Mononuclear cell (primary cell): Measurements from ENCODE around the gene INO80. TPM values are rescaled to one million over a fixed set of nuclear protein-coding genes. Genes with fewer than 3 reads are reported as not detected.

Source experiments
- H3K27me3 ChIP-seq: 2 replicates; pipeline ENCODE4 v1.6.0; 2011; ENCODE audit warnings: low read length, control low read depth; ENCODE audit not compliant: insufficient read depth
- H3K4me1 ChIP-seq: 2 replicates; pipeline ENCODE4 v1.5.1; 2011; ENCODE audit warnings: mild to moderate bottlenecking, low read length, control low read depth; ENCODE audit not compliant: insufficient read depth
- H3K4me3 ChIP-seq: 2 replicates; pipeline ENCODE4 v1.5.1; 2011; ENCODE audit warnings: mild to moderate bottlenecking, low read length, moderate library complexity
- H3K9me3 ChIP-seq: 2 replicates; pipeline ENCODE4 v1.5.1; 2011; ENCODE audit warnings: low read depth, mild to moderate bottlenecking, control low read depth, low read length
- total RNA-seq: library from RNA; depleted of rRNA; stranded (reverse); fragments of >200 nt; gene quantifications from one replicate; pipeline ENCODE4 v1.2.3, GENCODE V29; 2012

The INO80 gene
- total RNA-seq, 1 donor, result 27.3 TPM

DNA sequence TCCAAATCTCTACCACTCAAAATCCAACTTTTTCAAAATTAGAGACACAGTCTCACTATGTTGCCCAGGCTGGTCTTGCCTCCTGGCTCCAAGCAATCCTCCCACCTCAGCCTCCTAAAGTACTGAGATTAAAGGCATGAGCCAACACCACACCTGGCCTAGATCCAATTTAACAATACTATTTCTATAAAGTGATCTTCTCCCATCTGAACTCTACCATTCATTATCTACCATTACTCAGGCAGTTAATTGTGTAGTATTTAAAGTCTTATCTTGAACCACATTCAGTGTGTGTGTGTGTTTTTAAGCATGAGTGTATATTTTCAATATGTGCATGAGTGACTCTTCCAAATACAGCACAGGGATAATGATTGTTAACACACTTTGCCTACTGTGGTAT is 77.0 kb downstream of the INO80 start:
- Histone ChIP-seq H3K4me1 (no peaks in the 10 kb centered on the region), H3K9me3 (no peaks in the 10 kb centered on the region), H3K4me3 (no peak overlapping the region), H3K27me3 (no peaks in the 10 kb centered on the region)

DNA sequence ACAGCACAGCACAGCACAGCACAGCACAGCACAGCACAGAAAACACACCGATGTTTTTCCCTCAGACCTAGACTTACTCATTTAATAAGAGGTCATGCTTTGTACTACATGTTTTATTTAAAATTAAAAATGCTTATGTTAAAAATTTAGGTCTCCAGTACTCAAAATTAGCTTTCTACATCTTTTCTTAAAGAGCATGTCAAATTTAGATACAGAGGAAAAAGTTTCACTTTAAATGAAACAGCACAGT is 84.1 kb downstream of the INO80 start:
- Histone ChIP-seq H3K9me3 (no peaks in the 10 kb centered on the region), H3K27me3 (no peaks in the 10 kb centered on the region)

DNA sequence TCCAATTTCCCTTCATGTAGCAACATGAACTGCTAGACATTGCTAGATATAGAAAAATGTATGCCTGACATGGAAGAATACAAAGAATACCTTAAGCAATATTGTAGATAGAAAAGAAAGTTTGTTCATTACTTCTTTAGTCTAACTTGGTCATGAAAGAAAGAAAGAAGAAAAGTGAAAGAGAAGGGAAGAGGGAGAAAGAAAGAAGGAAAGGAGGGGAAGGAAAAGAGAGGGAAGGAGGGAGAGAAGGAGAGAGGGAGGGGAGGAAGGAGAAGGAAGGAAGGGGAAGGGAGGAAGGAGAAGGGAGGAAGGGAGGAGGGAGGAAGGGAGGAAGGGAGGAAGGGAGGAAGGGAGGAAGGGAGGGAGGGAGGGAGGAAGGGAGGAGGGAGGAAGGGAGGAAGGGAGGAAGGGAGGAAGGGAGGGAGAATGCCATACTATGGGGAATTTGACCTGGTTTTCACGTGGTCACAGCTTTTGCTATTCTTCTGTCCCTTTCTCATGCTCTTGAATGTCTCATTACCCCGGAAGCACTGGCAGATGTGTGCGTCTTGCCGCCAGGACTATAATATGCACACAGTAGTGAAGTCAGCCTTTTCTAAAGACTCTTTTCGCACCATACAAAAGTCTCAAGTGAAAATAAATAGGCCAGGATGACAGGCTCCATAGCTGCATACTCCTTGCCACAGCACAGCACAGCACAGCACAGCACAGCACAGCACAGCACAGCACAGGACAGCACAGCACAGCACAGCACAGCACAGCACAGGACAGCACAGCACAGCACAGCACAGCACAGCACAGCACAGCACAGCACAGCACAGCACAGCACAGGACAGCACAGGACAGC is 84.6 kb downstream of the INO80 start:
- no peaks in the 10 kb centered on the region for H3K4me1 ChIP-seq
- H3K9me3 ChIP-seq, result no peaks in the 10 kb centered on the region
- H3K4me3 ChIP-seq, result no peak overlapping the region
- H3K27me3 ChIP-seq, result no peaks in the 10 kb centered on the region

More for the DNA sequence above, 84.1 kb downstream of the INO80 start:
- H3K4me1 ChIP-seq, result no peaks in the 10 kb centered on the region
- H3K4me3 ChIP-seq, result no peak overlapping the region

DNA sequence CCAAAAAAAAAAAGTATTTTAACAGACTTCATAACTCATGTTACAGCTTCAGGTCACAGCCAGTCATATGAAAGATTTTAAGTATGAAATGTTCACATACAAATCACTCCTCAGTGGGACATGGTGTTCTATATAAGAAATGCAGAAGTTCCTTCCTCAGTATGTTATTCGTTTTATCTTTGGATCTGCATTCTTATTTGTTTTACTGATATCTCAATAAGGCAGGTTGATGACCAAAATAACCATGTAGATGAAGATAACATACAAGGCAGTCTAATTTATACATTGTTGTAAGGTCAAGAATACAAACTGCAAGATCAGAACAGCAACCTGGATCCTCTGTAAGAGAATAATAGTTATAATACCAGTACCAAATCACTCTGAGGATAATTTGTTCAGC is 87.2 kb downstream of the INO80 start:
- Histone ChIP-seq H3K9me3 (no peaks in the 10 kb centered on the region), H3K4me3 (no peak overlapping the region), H3K4me1 (no peaks in the 10 kb centered on the region), H3K27me3 (no peaks in the 10 kb centered on the region)

DNA sequence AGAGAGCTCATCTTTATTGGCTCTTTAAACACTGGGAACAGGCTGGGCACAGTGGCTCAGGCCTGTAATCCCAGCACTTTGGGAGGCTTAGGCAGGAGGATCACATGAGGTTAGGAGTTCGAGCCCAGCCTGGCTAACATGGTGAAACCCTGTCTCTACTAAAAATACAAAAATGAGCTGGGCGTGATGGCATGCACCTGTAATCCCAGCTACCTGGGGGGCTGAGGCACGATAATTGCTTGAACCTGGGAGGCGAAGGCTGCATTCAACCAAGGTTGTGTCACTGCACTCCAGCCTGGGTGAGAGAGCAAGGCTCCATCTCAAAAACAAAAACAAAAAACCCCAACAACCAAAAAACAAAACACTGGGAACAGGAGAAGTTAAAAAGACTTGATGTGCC is 90.7 kb downstream of the INO80 start:
- Histone ChIP-seq H3K4me3 (no peak overlapping the region), H3K4me1 (no peaks in the 10 kb centered on the region), H3K9me3 (no peaks in the 10 kb centered on the region), H3K27me3 (no peaks in the 10 kb centered on the region)

DNA sequence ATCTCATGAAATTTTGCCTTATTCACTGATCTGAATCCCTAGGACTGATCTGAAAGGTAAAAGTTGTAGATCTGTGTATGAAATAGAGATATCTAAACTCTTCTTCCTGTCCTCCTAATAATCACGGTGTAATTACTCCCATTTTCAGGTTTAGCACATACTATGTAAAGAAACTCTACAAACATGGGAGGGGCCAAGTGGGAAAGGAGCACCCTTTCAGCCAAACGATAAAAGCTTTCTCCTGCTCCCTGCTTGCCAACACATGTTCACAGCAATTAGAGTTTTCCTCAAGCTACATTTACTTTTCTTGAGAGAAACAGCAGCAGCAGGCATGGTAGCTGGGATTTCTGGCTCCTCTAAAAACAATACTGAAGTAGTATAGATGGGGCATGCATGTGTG is 91.2 kb downstream of the INO80 start:
- Histone ChIP-seq H3K9me3 (no peaks in the 10 kb centered on the region), H3K27me3 (no peaks in the 10 kb centered on the region), H3K4me1 (no peaks in the 10 kb centered on the region), H3K4me3 (no peak overlapping the region)

DNA sequence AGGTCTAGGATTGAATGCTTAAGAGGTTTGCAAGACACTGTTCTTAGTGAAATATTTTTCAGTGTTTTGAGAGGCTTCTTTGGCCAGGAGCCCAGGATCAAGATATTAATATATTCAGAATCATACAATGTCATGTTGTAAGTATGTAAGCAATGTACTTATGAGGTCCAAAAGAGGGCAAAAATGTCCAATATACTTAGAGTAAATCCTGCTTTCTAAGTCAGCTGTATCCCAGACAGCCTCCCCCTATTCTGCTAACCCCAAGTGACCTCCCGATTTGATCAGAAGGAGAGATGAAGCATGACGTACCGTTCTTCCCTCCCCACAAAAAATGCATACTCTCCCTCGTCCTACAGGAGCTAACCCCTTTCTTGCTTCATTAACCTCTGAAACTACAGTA is 91.9 kb downstream of the INO80 start:
- Histone ChIP-seq H3K27me3 (no peaks in the 10 kb centered on the region), H3K4me1 (no peaks in the 10 kb centered on the region), H3K4me3 (no peak overlapping the region), H3K9me3 (no peaks in the 10 kb centered on the region)

DNA sequence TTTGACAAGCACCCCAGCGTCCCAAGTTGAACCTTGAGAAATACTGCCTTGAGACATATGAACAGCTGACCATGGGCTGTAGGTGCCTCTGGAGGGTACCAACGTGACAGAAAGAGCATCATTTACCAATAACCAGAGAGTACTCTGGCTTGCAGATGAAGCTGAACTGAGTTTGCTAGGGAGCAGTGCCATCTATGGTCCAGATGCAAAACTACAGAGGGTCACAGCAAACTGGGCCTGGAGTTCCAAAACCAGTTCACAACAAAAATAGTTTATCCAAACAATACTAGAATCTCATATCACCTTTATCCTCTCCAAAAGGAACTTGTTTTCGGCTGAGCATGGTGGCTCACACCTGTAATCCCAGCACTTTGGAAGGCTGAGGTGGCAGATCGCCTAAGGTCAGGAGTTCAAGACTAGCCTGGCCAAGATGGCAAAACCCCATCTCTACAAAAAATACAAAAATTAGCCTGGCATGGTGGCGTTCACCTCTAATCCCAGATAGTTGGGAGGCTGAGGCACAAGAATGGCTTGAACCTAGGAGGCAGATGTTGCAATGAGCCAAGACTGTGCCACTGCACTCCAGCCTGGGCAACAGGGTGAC is 93.5 kb downstream of the INO80 start:
- Histone ChIP-seq H3K4me3 (no peak overlapping the region), H3K9me3 (no peaks in the 10 kb centered on the region), H3K27me3 (no peaks in the 10 kb centered on the region), H3K4me1 (peaks cover 6% of the 10 kb centered on the region)

DNA sequence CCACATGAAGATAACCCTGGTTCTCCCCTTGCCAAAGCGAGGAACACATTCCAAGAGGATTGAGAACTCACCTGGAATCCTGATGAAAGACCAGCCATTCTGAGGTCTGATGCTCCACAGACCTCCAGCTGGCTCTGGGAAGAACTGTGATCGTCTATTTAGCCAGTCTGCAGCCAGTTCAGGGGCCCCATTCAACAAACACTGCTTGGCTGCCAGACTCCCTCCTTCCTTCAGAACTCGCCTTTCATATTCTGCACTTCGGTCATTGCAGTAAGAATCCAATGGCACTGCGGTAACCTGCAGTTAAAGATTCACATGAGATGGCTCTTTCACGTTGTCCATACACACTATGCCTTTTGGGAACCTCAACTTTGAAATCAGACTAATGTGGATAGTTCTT is 95.3 kb downstream of the INO80 start:
- Histone ChIP-seq H3K9me3 (no peaks in the 10 kb centered on the region), H3K27me3 (no peaks in the 10 kb centered on the region), H3K4me3 (no peak overlapping the region), H3K4me1 (peaks cover 20% of the 10 kb centered on the region)

DNA sequence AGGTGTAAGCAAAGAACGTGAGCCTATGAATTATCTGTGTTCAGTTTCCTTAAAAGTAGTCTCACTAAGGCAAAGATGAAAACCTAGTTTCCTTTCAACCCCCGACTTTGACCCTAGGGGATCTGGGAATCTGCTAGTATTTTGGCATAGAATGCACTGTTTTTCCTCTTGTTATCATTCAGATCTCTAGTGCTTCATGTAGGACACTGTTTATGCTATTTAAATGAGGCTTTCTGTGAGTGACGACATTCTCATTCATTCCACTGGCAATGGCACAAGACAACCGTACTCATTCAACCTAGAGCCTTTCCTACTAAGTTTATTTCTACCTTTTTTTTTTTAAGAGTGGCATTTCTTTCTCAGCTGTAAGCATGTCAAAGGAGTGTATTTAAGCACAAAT is 95.8 kb downstream of the INO80 start:
- peaks cover 20% of the 10 kb centered on the region for H3K4me1 ChIP-seq

DNA sequence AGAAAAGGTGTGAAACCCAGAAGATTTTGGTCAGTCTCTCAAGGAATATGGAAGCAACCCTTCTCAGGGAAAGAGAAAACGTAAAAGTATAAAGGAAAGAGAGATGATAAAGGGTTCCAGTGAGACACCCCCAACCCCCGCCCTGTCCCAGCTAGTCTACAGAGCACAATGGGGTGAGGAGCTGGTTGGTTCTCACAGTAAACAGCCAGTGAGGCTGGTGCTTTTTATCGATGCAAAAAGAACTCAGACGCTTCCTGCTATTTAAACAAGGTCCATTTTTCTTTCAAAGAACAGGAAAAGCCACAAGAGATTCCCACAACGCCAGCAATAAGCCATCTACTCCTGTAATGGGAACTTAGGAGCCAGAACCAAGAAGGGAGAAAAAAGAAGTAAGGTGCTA is 96.9 kb downstream of the INO80 start:
- no peaks in the 10 kb centered on the region for H3K27me3 ChIP-seq
- peaks cover 25% of the 10 kb centered on the region for H3K4me1 ChIP-seq
- H3K9me3 ChIP-seq, result no peaks in the 10 kb centered on the region
- H3K4me3 ChIP-seq, result no peak overlapping the region

More for the DNA sequence above, 95.8 kb downstream of the INO80 start:
- Histone ChIP-seq H3K4me3 (no peak overlapping the region), H3K27me3 (no peaks in the 10 kb centered on the region), H3K9me3 (no peaks in the 10 kb centered on the region)

DNA sequence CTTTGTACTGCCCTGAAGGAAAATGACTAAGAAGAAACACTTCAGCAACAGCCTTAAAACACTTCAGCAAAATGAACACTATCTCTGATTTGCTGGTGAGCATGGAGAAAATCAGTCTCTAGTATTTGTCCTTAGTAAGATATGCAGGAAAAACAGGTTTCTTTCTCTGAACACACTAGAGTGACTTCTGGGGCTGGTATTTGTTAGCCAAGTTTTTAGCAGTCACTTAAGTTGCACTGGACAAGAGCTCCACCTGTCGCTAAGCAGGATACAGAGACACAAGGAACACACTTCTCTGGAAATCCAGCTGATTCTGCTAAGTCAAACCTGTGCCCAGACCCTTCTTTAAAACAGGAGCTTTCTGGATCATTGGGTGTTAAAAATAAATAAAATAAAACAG is 97.5 kb downstream of the INO80 start:
- Histone ChIP-seq H3K4me3 (no peak overlapping the region), H3K27me3 (no peaks in the 10 kb centered on the region)

DNA sequence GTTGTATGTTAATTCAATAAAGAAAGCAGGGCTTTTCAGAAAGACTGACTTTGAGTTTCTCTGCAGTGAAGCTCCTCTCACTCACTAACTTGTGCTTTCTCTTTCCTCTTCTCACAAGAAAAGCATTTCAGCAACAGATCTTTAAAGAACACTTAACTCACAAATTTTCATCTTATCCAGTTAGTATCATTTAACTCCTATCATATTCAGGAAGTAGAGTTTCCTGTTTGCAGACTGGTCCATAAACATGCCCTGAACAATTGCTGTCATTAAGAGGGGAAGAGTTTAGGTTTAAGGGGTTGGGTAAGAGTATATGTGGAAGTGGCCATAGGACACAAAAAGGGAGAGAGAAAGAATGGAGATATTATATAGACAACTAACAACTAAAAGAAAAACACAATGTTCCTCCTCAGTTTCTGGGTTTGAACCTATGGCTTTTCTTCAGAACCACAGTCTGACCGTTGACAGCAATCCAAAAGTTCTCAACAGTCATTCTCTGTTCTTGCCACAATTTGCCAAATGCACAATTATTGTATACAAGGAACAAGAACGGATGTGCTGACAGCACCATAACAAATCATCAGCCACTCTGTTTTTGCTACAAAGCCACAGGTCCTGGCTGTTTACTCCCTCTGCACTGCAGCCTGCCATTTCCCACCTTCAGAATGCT is 98.9 kb downstream of the INO80 start:
- no peaks in the 10 kb centered on the region for H3K27me3 ChIP-seq
- peaks cover 36% of the 10 kb centered on the region for H3K4me1 ChIP-seq
- H3K4me3 ChIP-seq, result no peak overlapping the region
- H3K9me3 ChIP-seq, result no peaks in the 10 kb centered on the region

More for the DNA sequence above, 97.5 kb downstream of the INO80 start:
- Histone ChIP-seq H3K4me1 (peaks cover 30% of the 10 kb centered on the region), H3K9me3 (no peaks in the 10 kb centered on the region)

DNA sequence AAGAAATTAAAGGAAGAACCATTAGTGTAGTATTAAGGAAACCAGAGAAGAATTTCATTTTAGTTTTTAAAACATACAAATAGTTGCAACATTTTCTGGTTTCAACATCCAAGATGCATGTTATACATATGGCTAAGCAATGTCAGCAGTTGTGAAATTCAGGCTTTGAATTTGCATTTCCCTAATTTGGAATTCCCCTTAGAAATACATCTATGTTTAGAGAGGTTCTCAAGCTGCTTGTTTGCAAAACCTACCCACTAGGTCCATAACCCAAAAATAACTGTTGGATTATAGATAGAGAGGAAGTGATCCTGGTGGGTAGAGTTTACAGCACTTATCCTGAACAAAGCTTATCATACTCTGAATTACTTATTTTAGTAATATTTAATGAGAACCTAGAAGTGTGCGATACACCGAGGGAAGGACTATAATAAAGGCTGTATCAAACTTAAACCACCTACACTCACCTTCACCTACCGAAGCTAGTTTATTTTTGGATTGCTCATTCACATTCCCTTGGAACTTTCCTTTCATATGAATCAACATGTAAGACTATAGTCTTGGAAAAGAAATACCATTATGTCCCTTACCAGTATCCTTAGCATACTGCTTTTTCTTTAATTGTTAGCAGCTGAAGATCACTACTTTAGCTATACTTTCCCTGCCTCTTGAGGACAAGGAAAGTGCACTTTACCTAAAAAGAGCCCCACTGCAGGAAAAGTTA is 102.2 kb downstream of the INO80 start:
- H3K4me1 ChIP-seq, result peaks cover 39% of the 10 kb centered on the region
- H3K4me3 ChIP-seq, result no peak overlapping the region
- H3K27me3 ChIP-seq, result no peaks in the 10 kb centered on the region
- no peaks in the 10 kb centered on the region for H3K9me3 ChIP-seq
